ENCODE results near the gene SSR1. TPM values are rescaled to one million over a fixed set of nuclear protein-coding genes. Genes with fewer than 3 reads are reported as not detected.

Gene SSR1
- total RNA-seq, 6 donors from 2014 or later, result 14.5 to 135 (median 57.7) TPM

- Histone ChIP-seq H3K4me1 (no peaks in the 10 kb centered on the region), H3K27me3 (no peaks in the 10 kb centered on the region), H3K9me3 (no peaks in the 10 kb centered on the region), H3K36me3 (no peaks in the 10 kb centered on the region), H3K4me3 (no peak overlapping the region), H3K27ac (no peak overlapping the region)
- ATAC-seq (ENCODE audit: low FRiP score in 2 of 2) (no peak), DNase-seq (no peak)
- 88% methylated on average over 16 of the region's 16 CpGs for WGBS, 2 donors
- TF ChIP-seq EP300 (IDR thresholded peaks at IDR 0.05) (no peak), CTCF (IDR thresholded peaks at IDR 0.05) (no peak), POLR2AphosphoS5 (IDR thresholded peaks at IDR 0.05) (no peak), POLR2A (IDR thresholded peaks at IDR 0.05) (no peak)
Measured at GRCh38 chr6:7270320-7271204, 42.4 kb downstream of the SSR1 start.

- no peaks in the 10 kb centered on the region for H3K27me3 ChIP-seq
- DNase-seq (no peak), ATAC-seq (ENCODE audit: low FRiP score in 2 of 2) (no peak)
- 90 to 97% methylated on average over 5 of the region's 5 CpGs for WGBS, 2 donors
- H3K36me3 ChIP-seq, result no peaks in the 10 kb centered on the region
- TF ChIP-seq EP300 (IDR thresholded peaks at IDR 0.05) (no peak), CTCF (IDR thresholded peaks at IDR 0.05) (no peak), POLR2AphosphoS5 (IDR thresholded peaks at IDR 0.05) (no peak), POLR2A (IDR thresholded peaks at IDR 0.05) (no peak)
- H3K4me1 ChIP-seq, result no peaks in the 10 kb centered on the region
- no peaks in the 10 kb centered on the region for H3K9me3 ChIP-seq
- no peak overlapping the region for H3K27ac ChIP-seq
- H3K4me3 ChIP-seq, result no peak overlapping the region
Measured at GRCh38 chr6:7269816-7270215, 43.2 kb downstream of the SSR1 start.

GRCh38 chr6:7268816-7269555 is 44.0 kb downstream of the SSR1 start:
- no peak for DNase-seq
- no peak for ATAC-seq (ENCODE audit: low FRiP score in 2 of 2)
- Histone ChIP-seq H3K9me3 (no peaks in the 10 kb centered on the region), H3K27ac (no peak overlapping the region), H3K27me3 (no peaks in the 10 kb centered on the region), H3K4me1 (no peaks in the 10 kb centered on the region), H3K36me3 (no peaks in the 10 kb centered on the region), H3K4me3 (no peak overlapping the region)
- WGBS, 2 donors, result 83 to 88% methylated on average over 4 to 23 of the region's 23 CpGs
- TF ChIP-seq CTCF (IDR thresholded peaks at IDR 0.05) (no peak), POLR2A (IDR thresholded peaks at IDR 0.05) (no peak), POLR2AphosphoS5 (IDR thresholded peaks at IDR 0.05) (no peak), EP300 (IDR thresholded peaks at IDR 0.05) (no peak)

- DNase-seq, result no peak
- Histone ChIP-seq H3K27me3 (no peaks in the 10 kb centered on the region), H3K27ac (no peak overlapping the region), H3K4me3 (no peak overlapping the region), H3K9me3 (no peaks in the 10 kb centered on the region), H3K4me1 (no peaks in the 10 kb centered on the region), H3K36me3 (no peaks in the 10 kb centered on the region)
- TF ChIP-seq CTCF (IDR thresholded peaks at IDR 0.05) (no peak), POLR2A (IDR thresholded peaks at IDR 0.05) (no peak), POLR2AphosphoS5 (IDR thresholded peaks at IDR 0.05) (no peak), EP300 (IDR thresholded peaks at IDR 0.05) (no peak)
- no peak for ATAC-seq (ENCODE audit: low FRiP score in 2 of 2)
- 92 to 97% methylated on average over 19 to 20 of the region's 20 CpGs for WGBS, 2 donors
Measured at GRCh38 chr6:7268362-7268761, 44.6 kb downstream of the SSR1 start.
